Activated CD4-positive, alpha-beta T cell treated with anti-CD3 and anti-CD28 coated beads, Interleukin-2, amount 50 U/mL, for 1 hour (primary cell): ENCODE measurements around the gene IDUA.
"Not testable (repeated sequence)": the region's sequence is repeated elsewhere in the genome, so short reads cannot be mapped to it uniquely, and the experiment has no call there.

Experiments
- DNase-seq: peaks from one replicate; pipeline ENCODE4 v3.0.0-alpha.2; 2020

The IDUA gene

DNA sequence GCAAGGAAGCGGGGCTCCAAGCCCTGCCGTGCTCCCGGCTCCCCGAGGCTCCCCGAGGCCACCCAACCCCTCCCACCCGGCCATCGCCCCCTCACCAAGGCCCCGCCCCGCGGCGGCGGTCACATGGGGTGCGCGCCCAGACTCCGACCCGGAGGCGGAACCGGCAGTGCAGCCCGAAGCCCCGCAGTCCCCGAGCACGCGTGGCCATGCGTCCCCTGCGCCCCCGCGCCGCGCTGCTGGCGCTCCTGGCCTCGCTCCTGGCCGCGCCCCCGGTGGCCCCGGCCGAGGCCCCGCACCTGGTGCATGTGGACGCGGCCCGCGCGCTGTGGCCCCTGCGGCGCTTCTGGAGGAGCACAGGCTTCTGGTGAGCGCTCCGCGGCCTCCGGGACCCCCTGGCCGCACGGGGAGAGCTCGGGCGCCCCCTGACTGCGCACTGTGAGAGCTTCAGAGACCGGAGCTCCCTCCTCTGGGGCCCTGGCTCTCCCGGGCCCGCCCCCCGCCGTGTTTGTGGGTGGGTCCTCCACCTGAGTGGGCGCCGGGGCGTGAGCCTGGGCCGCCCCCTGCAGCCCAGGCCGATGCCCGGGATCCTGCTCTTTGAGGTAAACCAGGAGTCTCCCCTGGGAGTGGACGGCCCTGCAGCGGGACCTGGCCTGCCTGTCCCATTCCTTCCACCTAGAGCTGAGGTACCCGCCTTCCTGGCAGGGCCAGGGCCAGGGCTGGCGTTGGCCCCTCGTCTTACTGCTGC lies at the start of gene IDUA:
Gene IDUA (plus strand): TSS at position 166 of the 745 bp plus-strand sequence. CDS start 41 bp downstream, at position 207.
- DNase-seq = peak; percentile 82

DNA sequence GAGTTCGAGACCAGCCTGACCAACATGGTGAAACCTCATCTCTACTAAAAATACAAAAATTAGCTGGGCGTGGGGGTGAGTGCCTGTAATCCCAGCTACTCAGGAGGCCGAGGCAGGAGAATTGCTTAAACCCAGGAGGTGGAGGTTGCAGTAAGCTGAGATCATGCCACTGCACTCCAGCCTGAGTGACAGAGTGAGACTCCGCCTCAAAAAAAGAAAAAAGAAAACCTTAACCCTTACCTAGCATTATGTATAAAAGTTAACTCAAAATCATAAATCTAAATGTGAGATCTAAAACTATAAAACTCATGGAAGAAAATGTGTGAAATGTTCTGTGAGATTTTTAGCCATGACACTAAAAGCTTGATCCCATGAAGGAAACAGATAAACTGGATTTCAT lies 47.3 kb upstream of the IDUA start:
- not testable (repeated sequence) for DNase-seq

DNA sequence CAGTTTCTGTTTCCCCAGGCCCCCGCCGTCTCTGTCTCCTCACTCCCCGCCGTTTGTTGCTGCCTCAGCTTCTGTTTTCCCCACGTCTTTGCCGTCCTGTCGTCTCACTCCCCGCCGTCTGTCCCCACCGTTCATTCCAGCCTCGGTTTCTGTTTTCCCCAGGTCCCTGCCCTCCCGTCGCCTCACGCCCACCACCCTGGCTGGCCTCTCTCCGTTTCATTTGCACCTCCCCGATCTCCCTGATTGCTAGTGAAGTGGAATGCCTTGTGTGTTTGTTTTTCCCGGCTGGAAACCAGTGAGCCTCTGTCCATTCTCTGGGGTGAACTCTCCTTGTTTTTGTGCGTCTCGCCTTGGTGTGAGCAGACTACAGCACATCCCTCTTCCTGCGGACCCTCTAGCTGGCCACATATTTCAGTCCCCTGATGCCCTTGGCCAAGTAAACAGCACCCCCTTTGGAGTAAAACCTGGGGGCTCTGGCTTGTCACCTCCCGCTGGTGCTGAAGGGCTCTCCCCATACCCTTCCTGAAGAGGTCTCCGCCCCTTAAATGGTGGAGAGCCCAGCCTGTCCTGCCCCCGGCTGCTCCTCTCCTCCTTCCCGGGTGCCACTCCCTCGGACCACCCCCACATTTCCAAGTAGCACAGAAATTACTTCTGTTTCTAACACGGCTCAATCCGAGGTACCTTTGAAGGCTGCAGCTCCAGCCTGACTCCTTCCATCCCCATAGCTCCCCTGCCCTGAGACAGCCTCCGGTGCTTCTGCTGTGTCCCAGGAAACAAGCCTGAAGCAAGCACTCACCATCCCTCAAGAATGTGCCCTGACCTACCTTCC lies 41.4 kb upstream of the IDUA start:
- no peak for DNase-seq

DNA sequence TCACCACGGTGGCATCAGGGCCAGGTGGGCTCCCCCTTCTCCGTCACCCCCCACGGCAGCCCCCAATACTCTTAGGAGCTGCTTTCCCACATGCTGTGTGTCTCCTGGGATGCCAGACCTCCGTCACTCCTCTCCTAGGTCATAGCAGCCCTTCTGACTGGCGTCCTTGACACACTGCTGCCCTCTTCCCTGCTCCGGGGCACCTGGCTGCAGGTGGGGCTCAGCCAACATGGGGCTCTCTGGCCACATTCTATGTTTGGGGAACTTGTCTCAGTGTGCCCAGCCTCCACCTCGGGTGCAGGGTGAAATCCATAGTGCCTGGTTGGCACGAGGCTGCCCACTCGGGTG lies 40.8 kb upstream of the IDUA start:
- DNase-seq = no peak

DNA sequence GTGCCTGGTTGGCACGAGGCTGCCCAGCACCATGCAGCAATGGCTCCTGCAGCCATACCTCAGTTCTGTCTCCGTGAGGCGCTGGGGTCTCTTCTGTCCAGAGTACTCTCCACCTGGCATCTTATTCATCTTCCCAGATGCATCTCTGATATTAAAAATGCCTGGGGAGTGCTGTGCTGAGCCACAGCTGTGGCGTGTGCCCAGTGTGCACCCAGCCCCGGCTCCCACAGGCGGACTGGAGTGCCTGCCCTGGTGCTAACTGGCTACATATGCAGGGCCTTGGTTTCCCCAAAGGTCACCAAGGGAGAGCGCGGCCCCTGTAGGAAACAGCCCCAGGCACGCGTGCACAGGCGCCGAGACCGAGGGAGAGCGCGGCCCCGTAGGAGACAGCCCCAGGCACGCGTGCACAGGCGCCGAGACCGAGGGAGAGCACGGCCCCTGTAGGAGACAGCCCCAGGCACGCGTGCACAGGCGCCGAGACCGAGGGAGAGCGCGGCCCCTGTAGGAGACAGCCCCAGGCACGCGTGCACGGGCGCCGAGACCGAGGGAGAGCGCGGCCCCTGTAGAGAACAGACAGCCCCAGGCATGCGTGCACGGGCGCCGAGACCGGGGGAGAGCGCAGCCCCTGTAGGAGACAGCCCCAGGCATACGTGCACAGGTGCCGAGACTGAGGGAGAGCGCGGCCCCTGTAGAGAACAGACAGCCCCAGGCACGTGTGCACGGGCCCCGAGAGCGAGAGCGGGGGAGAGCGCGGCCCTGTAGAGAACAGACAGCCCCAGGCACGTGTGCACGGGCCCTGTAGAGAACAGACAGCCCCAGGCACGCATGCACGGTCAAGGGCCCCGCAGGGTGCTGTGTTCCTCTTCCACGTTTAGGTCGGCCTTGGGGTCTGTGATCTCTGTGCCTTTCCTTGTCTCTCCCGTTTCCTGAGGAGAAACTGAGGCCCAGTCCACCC lies 40.0 kb upstream of the IDUA start:
- no peak for DNase-seq

DNA sequence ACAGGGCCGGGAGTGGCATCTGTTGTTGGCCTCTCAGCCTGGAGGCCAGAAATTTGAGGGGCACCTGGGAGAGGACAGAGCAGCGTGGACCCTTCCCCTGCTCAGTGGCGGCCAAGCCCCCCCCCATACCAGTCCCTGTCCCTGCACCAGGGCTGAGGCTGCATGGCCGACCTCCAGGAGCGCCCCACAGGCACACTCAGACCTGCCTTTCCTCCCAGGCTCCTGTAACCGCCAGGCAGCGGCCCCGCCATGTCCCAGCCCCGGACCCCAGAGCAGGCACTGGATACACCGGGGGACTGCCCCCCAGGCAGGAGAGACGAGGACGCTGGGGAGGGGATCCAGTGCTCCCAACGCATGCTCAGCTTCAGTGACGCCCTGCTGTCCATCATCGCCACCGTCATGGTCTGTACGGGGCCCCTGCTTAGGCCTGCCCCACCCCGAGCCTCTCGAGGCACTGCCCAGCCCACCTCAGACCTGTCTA lies 39.3 kb upstream of the IDUA start:
- DNase-seq = no peak

DNA sequence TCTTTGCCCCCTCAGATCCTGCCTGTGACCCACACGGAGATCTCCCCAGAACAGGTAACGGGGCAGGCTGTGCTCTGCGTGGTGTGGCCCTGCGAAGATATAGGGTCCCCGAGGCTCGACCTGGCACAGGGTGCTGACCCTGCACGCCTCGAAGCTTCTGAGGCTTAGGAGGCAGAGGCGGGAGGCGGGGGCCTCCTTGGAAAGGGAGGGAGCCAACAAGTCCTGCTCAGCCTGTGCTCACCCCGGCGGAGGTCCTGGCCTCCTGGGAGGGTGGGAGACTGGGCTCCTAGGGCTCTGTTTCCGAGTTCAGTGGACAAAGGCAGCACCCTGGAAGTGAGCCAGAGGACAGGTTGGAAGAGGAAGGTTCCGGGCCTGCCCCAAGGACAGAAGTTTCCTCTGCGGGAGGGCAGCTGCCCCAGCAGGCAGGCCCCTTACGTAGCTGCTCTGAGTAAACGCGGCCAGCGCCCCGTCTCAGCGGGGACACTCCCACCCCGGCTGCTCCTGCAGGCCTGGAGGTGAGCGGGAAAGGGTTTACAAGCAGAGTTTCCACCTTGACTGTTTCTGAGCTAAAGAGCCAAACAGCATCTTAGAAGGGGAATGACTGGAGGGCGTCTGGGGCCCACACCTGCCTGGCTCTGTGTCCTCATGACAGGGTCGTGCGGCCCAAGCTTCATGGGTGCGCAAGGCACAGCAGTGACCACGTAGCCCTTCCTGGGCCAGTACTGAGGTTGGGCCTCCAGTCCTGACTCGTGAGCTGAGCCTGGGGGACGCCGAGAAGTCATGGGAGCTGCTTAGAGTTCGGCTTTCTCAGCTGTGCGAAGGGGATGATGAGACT lies 38.5 kb upstream of the IDUA start:
- no peak for DNase-seq

DNA sequence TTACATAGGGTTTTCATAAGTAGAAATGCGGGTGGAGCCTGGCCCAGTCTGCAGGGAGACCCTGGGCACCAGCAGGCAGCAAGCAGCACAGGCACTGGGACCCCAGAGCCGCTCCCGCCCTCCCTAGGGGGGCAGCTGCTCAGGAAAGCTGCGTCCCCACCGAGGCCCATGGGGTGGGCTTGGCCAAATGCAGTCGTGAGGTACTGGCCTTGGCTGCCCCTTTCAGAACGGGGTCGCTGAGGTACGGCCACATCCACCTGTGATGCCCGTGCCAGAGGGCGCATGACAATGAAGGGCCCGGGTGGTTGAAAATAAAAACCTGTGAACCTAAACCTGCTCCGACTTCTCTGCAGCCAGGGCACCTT lies 37.9 kb upstream of the IDUA start:
- no peak for DNase-seq

DNA sequence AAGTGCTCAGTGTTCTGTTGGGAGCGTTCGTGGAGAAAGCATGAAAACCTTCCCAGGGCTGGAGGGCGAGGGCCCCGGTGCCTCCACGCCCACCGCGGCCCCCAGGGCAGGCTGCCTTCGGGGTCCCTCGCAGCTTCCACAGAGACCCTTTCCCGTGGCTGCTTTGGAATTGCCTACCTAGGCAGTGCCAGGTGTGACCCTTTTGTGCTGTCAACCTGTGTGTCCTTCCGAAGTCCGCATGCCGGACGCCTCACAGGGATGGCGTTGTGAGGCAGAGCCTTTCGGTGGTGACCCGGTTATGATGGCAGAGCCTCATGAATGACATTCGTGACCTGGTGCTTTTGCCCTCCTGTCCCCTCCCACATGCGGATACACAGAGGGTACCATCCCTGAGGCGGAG lies 37.2 kb upstream of the IDUA start:
- DNase-seq = no peak

DNA sequence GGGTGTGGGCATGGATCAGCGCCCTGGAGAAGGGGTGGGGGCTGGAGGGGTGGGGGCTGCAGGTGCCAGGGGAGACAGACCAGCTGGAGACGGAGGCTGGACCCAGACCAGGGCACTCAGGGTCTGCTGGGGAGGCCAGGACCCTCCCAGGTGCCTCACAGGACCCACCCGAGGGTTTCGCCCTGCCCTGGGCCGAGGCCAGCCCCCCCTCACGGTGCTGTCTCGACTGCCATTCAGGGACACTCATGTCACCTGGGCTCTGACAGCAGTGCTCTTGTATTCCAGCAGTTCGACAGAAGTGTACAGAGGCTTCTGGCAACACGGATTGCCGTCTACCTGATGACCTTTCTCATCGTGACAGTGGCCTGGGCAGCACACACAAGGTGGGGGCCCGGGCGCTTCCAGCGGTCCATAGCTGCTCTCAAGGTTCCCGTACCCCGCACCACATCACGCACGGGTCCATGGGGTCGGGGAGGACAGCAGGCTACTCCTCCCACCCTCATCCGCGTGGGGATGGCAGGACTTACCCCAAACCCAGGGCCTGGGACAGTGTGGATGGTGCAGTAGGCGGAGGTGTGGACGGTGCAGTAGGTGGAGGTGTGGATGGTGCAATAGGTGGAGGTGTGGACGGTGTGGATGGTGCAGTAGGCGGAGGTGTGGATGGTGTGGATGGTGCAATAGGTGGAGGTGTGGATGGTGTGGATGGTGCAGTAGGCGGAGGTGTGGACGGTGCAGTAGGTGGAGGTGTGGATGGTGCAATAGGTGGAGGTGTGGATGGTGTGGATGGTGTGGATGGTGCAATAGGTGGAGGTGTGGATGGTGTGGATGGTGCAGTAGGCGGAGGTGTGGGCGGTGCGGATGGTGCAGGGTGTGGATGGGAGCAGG lies 36.5 kb upstream of the IDUA start:
- DNase-seq = no peak

DNA sequence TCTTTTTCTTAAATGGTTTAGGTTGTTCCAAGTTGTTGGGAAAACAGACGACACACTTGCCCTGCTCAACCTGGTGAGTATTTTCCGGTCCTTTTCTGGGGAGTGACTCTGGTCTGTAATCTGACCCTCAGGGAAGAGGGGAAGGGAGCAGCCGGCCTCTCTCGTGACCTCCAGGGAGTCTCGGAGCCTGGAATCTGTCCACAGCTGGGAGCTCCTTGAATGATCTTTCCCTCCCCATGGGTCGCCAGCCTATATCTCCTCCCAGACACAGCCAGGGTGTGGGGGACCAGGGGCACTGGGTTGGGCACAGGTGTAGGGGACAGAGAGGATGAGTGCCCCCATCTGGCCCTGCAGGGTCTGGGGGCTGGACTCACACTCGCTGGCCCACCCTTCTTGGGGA lies 35.7 kb upstream of the IDUA start:
- no peak for DNase-seq

DNA sequence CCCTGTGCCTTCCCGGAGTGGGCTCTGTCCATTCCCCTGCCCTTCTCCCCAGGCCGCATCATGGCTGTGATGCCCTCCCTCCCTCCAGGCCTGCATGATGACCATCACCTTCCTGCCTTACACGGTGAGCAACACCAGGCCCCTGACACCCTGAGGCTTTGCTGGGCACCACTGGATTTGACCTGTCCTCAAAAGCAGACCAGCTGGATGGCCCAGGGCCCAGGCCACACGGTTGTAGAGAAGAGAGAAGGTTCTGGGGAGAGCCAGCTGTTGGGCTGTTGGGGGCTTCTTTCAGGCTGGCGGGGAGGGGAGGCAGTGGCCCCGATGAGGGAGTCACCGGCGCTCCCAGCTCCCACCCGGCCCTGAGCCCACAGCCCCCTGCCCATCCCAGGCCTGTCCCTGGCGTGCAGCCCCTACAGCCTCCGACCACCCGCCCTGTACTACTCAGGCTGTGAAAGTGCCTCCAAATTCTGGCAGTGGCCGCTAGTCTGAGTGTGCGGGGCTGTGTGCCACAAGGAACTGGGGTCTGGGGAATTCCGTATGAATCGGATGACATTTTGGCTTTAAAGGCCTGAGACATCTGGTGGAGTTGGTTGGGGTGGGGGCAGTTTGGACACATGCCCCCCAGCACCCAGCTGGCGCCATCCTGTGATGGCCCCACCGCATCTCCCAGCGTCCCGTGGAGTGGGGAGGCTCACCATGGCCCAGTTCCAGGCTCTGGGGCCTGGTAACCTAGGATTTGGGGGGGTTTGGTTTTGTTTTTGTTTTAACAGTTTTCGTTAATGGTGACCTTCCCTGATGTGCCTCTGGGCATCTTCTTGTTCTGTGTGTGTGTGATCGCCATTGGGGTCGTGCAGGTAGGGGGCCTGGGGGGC lies 35.0 kb upstream of the IDUA start:
- DNase-seq = no peak

DNA sequence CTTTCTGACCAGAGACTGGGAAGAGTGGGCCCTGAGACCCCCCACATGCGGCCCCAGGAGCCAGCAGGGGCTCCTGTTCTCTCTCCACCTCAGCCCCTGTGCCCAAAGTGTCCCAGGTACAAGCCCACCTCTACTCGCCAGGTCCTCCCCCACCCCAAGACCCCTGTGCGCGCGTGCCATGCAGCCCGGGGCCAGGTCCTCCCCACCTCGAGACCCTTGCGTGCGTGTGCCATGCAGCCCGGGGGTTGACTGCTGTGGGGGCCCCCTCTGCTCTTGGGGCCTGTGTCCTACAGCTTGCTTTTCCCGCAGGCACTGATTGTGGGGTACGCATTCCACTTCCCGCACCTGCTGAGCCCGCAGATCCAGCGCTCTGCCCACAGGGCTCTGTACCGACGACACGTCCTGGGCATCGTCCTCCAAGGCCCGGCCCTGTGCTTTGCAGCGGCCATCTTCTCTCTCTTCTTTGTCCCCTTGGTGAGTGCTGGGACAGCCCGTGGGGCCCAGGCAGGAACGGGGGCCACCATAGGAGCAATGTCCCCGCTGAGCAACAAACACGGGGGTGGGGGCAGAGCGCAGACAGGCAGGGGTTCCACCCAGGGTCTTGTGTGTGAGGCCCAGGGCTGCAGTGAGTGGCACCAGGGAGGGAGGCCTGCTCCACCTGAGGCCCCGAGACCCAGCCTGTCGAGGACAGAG lies 33.8 kb upstream of the IDUA start:
- no peak for DNase-seq

DNA sequence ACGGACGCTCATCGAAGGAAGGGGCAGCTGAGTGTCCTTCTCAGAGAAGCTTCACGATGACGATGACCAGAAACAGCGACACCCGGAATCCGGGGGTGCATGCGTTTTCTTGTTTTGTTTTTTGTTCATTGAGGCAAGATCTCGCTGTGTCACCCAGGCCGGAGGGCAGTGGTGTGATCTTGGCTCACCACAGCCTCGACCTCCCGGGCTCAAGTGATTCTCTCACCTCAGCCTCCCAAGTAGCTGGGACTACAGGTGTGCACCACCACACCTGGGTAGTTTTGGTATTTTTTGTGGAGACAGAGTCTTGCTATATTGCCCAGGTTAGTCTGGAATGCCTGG lies 33.3 kb upstream of the IDUA start:
- no peak for DNase-seq

DNA sequence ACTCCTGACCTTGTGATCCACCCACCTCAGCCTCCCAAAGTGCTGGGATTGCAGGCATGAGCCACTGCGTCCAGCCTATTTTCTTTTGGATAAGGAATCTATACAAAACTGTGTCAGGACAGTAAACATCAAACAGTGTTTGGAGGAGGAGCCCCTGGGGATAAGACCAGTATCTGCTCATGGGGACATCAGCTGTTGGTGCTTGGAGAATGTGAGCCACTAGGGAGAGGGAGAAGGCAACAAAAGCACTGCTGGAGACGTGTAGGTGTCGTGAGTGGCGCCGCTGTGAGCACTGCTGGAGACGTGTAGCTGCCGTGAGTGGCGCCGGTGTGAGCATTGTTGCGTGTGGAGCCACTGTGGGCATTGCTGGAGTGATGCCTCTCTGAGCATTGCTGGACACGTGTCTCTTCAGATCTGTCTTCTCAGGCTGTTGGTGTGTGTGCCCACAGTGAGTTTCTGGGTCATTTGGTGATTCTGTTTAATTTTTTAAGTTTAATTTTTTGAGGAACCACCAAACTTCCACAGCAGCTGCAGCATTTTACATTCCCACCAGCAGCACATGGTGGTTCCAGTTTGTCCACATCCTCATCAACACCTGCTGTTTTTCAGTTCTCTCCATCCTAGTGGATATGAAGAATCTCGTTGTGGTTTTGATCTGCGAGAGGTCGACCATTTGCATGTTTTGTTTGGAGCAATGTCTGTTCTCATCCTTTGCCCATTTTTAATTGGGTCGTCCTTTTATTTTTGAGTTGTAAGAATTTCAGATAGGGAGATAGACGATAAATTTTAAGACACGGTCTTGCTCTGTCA lies 32.4 kb upstream of the IDUA start:
- DNase-seq = no peak

DNA sequence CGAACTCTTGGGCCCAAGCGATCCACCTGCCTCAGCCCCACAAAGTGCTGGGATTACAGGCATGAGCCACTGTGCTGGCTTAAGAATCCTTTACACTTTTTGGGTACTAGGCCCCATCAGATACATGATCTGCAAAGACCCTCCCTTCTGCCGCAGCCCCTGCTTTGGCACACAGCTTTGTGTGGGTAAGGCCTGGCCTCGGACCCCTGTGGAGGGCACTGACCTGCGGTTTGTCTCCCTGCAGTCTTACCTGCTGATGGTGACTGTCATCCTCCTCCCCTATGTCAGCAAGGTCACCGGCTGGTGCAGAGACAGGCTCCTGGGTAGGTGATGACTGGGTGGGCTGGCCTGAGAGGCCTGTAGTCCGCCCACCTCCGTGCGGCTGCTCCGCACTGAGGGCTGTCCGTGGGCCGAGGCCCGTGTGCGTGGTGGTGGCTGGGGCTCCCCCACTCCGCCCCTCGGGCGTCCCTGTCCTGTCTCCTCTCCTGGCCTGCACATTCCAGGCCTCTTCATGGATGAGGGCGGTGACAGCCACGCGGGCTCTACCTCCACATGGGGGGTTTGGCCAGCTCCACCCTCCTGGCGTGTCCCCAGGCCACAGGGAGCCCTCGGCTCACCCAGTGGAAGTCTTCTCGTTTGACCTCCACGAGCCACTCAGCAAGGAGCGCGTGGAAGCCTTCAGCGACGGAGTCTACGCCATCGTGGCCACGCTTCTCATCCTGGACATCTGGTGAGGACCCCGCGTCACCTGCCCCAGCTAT lies 31.5 kb upstream of the IDUA start:
- DNase-seq = no peak

DNA sequence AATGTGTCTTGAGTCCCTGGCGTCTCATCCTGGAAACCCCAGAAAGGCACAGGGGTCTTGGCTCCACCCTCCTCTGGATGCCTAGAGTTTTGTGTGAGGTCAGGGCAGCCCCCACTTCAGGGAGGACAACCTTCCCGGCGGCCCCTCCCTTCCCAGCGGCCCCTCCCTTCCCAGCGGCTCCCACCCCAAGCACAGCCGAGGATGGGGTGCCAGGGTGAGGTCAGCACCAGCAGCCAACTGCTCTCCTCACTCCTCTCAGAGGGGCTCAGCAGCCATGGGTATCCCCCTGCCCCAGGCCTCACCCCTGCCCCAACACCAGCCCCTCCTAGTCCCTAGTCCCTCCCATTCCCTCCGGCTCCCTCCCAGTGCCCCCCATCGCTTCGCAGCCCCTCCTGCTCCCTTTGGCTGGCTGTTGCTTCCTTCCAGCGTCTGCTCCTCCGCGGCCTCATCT lies 30.9 kb upstream of the IDUA start:
- DNase-seq = no peak
